Measurements from ENCODE around the gene SLC2A6. TPM values are rescaled to one million over a fixed set of nuclear protein-coding genes. Genes with fewer than 3 reads are reported as not detected.

The SLC2A6 gene
- polyA plus RNA-seq, 1 of the 3 experiments (the other 2 are of a cell fraction), result 5.2 TPM

- WGBS (ENCODE audit: low lambda C conversion rate), result 83% methylated on average over 13 of the region's 19 CpGs
- H3K9ac ChIP-seq, result no peak overlapping the region
- no peak overlapping the region for H3K4me3 ChIP-seq (ENCODE audit: low read depth in 2 of 2, low read length in 1 of 2)
- H4K20me1 ChIP-seq (ENCODE audit: insufficient read depth), result no peaks in the 10 kb centered on the region
- no peak overlapping the region for H2AFZ ChIP-seq (ENCODE audit: low read depth)
- peaks cover 0 to 70% of the 10 kb centered on the region in 2 experiments; a peak in 2 of 4 replicates for H3K4me1 ChIP-seq (ENCODE audit: control insufficient read depth in 1 of 2, insufficient read depth in 2 of 2, low read depth in 1 of 2, low read length in 1 of 2)
- H3K9me2 ChIP-seq, result no peaks in the 10 kb centered on the region
- no peaks in the 10 kb centered on the region for H3K79me2 ChIP-seq (ENCODE audit: insufficient read depth)
- DNase-seq, result peak; percentile 56
- peaks cover 4% of the 10 kb centered on the region for H3F3A ChIP-seq (replicated peaks; ENCODE audit: insufficient read depth)
- no peaks in the 10 kb centered on the region for H3K36me3 ChIP-seq (replicated peaks in 1 of 2; ENCODE audit: control insufficient read depth in 1 of 2, insufficient read depth in 2 of 2, low read length in 1 of 2)
- no peak for TF ChIP-seq USF2 (IDR thresholded peaks at IDR 0.05; ENCODE audit: borderline replicate concordance, low read depth, low read length)
- no peak for TF ChIP-seq FOXM1 (IDR thresholded peaks at IDR 0.05; ENCODE audit: low read depth)
- no peak for TF ChIP-seq CTCF (IDR thresholded peaks at IDR 0.05)
- no peak for TF ChIP-seq TCF12 (IDR thresholded peaks at IDR 0.05)
- no peak for TF ChIP-seq IRF3 (IDR thresholded peaks at IDR 0.05; ENCODE audit: low read depth, low read length)
- TF ChIP-seq RAD21 (IDR thresholded peaks at IDR 0.05; ENCODE audit: low read length), result no peak
- peak overlapping the region in 1 of 2 experiments; percentile 98; a peak in 2 of 4 replicates for H3K27ac ChIP-seq (ENCODE audit: low read depth in 2 of 2, low read length in 1 of 2)
- POLR2A ChIA-PET, result interaction anchor here (1.6 to 3.4 kb wide), 5 partner anchors 10 to 123 kb away, joined by 6 to 37 read pairs (median 15); partner anchors contain the start of genes ADAMTSL2 and DBH
- no peak overlapping the region for H3K4me2 ChIP-seq
- CTCF ChIA-PET, result interaction anchor here (0.5 to 2.6 kb wide), 4 partner anchors 14 to 34 kb away, joined by 3 to 12 read pairs (median 3); partner anchors contain the start of gene ADAMTSL2
- H3K27me3 ChIP-seq (ENCODE audit: insufficient read depth), result no peaks in the 10 kb centered on the region
- H3K9me3 ChIP-seq, result no peaks in the 10 kb centered on the region
Measured at GRCh38 chr9:133512253-133513213, 33.6 kb upstream of the SLC2A6 start.

GRCh38 chr9:133511607-133512006 lies 32.7 kb upstream of the SLC2A6 start:
- Histone ChIP-seq H3K4me3 (ENCODE audit: low read depth in 2 of 2, low read length in 1 of 2) (no peak overlapping the region), H3K9me2 (no peaks in the 10 kb centered on the region), H3K79me2 (ENCODE audit: insufficient read depth) (no peaks in the 10 kb centered on the region), H3F3A (replicated peaks; ENCODE audit: insufficient read depth) (peaks cover 4% of the 10 kb centered on the region), H3K4me2 (no peak overlapping the region), H3K9me3 (no peaks in the 10 kb centered on the region), H3K27me3 (ENCODE audit: insufficient read depth) (no peaks in the 10 kb centered on the region), H3K36me3 (replicated peaks in 1 of 2; ENCODE audit: control insufficient read depth in 1 of 2, insufficient read depth in 2 of 2, low read length in 1 of 2) (no peaks in the 10 kb centered on the region), H3K9ac (no peak overlapping the region), H4K20me1 (ENCODE audit: insufficient read depth) (no peaks in the 10 kb centered on the region), H3K27ac (ENCODE audit: low read depth in 2 of 2, low read length in 1 of 2) (no peak overlapping the region), H3K4me1 (ENCODE audit: control insufficient read depth in 1 of 2, insufficient read depth in 2 of 2, low read depth in 1 of 2, low read length in 1 of 2) (peaks cover 0 to 68% of the 10 kb centered on the region in 2 experiments; a peak in 2 of 4 replicates), H2AFZ (ENCODE audit: low read depth) (no peak overlapping the region)
- DNase-seq, result no peak
- CTCF ChIA-PET, result no interaction called here
- WGBS (ENCODE audit: low lambda C conversion rate), result 78% methylated on average over 10 of the region's 10 CpGs
- POLR2A ChIA-PET, result no interaction called here
- TF ChIP-seq CHD2 (IDR thresholded peaks at IDR 0.05; ENCODE audit: low read length, partially characterized antibody), result no peak
- no peak for TF ChIP-seq JUND (IDR thresholded peaks at IDR 0.05)
- TF ChIP-seq SIN3A (IDR thresholded peaks at IDR 0.05; ENCODE audit: borderline replicate concordance, low read depth, low read length), result no peak
- TF ChIP-seq RAD21 (IDR thresholded peaks at IDR 0.05; ENCODE audit: low read length), result no peak
- TF ChIP-seq RCOR1 (IDR thresholded peaks at IDR 0.05; ENCODE audit: low read length), result no peak
- TF ChIP-seq MAX (IDR thresholded peaks at IDR 0.05; ENCODE audit: low read depth), result no peak
- TF ChIP-seq ZBTB33 (IDR thresholded peaks at IDR 0.05; ENCODE audit: borderline replicate concordance, low read depth), result no peak
- TF ChIP-seq ELF1 (IDR thresholded peaks at IDR 0.05), result no peak
- TF ChIP-seq USF1 (IDR thresholded peaks at IDR 0.05; ENCODE audit: borderline replicate concordance, low read depth), result no peak
- no peak for TF ChIP-seq TCF12 (IDR thresholded peaks at IDR 0.05)
- TF ChIP-seq RFX5 (IDR thresholded peaks at IDR 0.05; ENCODE audit: low read length), result no peak
- TF ChIP-seq USF2 (IDR thresholded peaks at IDR 0.05; ENCODE audit: borderline replicate concordance, low read depth, low read length), result no peak

Data from SK-N-SH (cell line).